Measurements from ENCODE around the gene PAM16. TPM values are rescaled to one million over a fixed set of nuclear protein-coding genes. Genes with fewer than 3 reads are reported as not detected.

PAM16 gene
- total RNA-seq, 1 experiment from 2014 or later, result 80.4 TPM

DNA sequence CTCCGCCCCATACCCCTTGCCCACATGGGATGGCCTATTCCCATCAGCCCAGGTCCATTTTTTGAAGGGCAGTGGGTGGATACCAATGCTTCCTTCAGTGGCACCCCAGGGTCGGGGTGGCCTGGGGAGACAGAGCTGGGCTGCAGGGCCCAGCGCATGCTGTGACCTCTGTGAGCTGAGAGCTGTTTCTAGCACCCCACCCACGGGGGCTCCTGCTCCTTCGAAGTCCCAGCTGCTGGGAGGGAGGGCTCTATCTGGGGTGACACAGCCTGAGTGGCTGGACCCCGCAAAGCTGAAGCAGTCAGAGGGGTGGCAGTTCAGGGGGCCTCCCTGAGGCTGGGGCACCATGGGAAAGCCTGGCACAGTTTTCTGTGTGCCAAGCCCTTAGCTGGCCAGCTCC, 10.7 kb downstream of the PAM16 start:
- Histone ChIP-seq H3T11ph (ENCODE audit: low read length) (no peak overlapping the region), H4K20me1 (ENCODE audit: control insufficient read depth, insufficient read depth, insufficient read length) (no peaks in the 10 kb centered on the region)
- H3K36me3 Mint-ChIP-seq (ENCODE audit: insufficient read depth in 1 of 3, low read depth in 3 of 3), result peaks cover 21 to 37% (median 22%) of the 10 kb centered on the region in 3 experiments

More for the DNA sequence above, 10.7 kb downstream of the PAM16 start:
- Histone ChIP-seq H2AK5ac (ENCODE audit: insufficient read length, low read length) (no peak overlapping the region), H2BK12ac (ENCODE audit: insufficient read length, low read depth, low read length) (no peak overlapping the region), H3K23ac (ENCODE audit: insufficient read length, low read depth, low read length) (no peak overlapping the region), H3K79me1 (ENCODE audit: insufficient read depth, low read depth, low read length, poor library complexity, severe bottlenecking) (no peaks in the 10 kb centered on the region), H3K4me2 (ENCODE audit: insufficient read depth, insufficient read length, low read length) (no peak overlapping the region), H2BK5ac (ENCODE audit: insufficient read length, low read length) (no peak overlapping the region), H3K14ac (ENCODE audit: insufficient read depth, low read length) (no peak overlapping the region), H3K9ac (ENCODE audit: extremely low read depth, insufficient read length, low read length) (no peak overlapping the region), H2BK120ac (ENCODE audit: low read depth, low read length, poor library complexity, severe bottlenecking) (no peak overlapping the region), H4K5ac (ENCODE audit: insufficient read length, low read depth, low read length) (no peak overlapping the region), H3K27me3 (ENCODE audit: insufficient read depth, low read length) (no peaks in the 10 kb centered on the region), H2BK20ac (ENCODE audit: low read depth, low read length, poor library complexity, severe bottlenecking) (no peak overlapping the region), H3K23me2 (ENCODE audit: insufficient read length, low read depth, low read length, poor library complexity, severe bottlenecking) (no peaks in the 10 kb centered on the region), H3K56ac (ENCODE audit: insufficient read length, low read depth, low read length) (no peak overlapping the region), H3K4ac (ENCODE audit: low read depth, low read length) (no peak overlapping the region), H3K9me3 (ENCODE audit: control insufficient read depth, low read depth, low read length) (no peaks in the 10 kb centered on the region), H3K18ac (ENCODE audit: insufficient read length, low read depth, low read length) (no peak overlapping the region), H3K27ac (ENCODE audit: insufficient read length, low read depth, low read length) (no peak overlapping the region), H2BK15ac (ENCODE audit: low read depth, low read length) (no peak overlapping the region), H3K4me1 (ENCODE audit: insufficient read depth, low read length) (no peaks in the 10 kb centered on the region), H3K79me2 (ENCODE audit: insufficient read depth, low read length) (no peaks in the 10 kb centered on the region), H4K91ac (ENCODE audit: insufficient read length, low read depth, low read length) (no peak overlapping the region), H2AFZ (ENCODE audit: low read length) (no peak overlapping the region), H4K8ac (replicated peaks; ENCODE audit: insufficient read length, low read depth, low read length) (no peak overlapping the region)
- Mint-ChIP-seq H3K9me3 (peaks cover 15 to 18% of the 10 kb centered on the region in 2 experiments), H3K4me3 (no peak overlapping the region), H3K27ac (no peak overlapping the region), H3K4me1 (no peaks in the 10 kb centered on the region), H3K27me3 (ENCODE audit: low read depth) (peaks cover 4% of the 10 kb centered on the region)
- no peak for DNase-seq
- TF ChIP-seq, protein P1, sequence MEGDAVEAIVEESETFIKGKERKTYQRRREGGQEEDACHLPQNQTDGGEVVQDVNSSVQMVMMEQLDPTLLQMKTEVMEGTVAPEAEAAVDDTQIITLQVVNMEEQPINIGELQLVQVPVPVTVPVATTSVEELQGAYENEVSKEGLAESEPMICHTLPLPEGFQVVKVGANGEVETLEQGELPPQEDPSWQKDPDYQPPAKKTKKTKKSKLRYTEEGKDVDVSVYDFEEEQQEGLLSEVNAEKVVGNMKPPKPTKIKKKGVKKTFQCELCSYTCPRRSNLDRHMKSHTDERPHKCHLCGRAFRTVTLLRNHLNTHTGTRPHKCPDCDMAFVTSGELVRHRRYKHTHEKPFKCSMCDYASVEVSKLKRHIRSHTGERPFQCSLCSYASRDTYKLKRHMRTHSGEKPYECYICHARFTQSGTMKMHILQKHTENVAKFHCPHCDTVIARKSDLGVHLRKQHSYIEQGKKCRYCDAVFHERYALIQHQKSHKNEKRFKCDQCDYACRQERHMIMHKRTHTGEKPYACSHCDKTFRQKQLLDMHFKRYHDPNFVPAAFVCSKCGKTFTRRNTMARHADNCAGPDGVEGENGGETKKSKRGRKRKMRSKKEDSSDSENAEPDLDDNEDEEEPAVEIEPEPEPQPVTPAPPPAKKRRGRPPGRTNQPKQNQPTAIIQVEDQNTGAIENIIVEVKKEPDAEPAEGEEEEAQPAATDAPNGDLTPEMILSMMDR (conservative IDR thresholded peaks at IDR 0.05), result no peak
- no CpG with 5 or more reads among the region's 6 CpGs for WGBS (ENCODE audit: extremely low coverage, insufficient read length, low lambda C conversion rate)
